ENCODE results near the gene KRT2. TPM values are rescaled to one million over a fixed set of nuclear protein-coding genes. Genes with fewer than 3 reads are reported as not detected.

Gene KRT2
- total and polyA plus RNA-seq, 9 of the 15 experiments (the other 6 are each of a cell fraction or from before 2014, with no cell fraction given): 0.03 to 0.69 (median 0.07) TPM; not detected in 2

DNA sequence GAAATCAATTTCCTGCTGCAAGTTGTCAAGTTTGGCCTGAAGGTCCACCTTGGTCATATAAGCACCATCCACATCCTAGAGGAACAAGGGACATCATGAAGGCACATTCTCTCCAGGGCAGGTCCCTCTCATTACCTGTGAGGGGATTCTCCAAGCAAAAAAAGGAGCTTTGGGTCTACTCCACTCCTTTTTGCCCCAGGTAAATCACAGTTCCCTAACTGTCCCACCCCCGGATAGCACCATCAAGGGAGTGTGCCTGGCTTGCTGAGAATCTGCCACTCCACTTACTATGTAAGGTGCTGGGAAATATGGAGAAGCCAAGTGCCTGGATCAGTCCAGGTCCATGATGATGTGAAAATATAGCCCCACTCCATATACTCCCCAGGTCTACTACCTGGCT, 25.7 kb upstream of the KRT2 start:
- 0% methylated on average over 1 of the region's 1 CpG for WGBS (ENCODE audit: insufficient coverage, low coverage, missing lambda C conversion rate)
- no TSS peak for BruUV-seq (replicated peaks)
- Histone ChIP-seq H3K9me3 (replicated peaks; ENCODE audit: control insufficient read depth, insufficient read depth, low read depth, low read length) (no peaks in the 10 kb centered on the region), H3K9ac (ENCODE audit: insufficient read depth in 1 of 2, low read depth in 2 of 2, low read length in 2 of 2) (no peak overlapping the region), H4K20me1 (replicated peaks; ENCODE audit: control insufficient read depth, insufficient read depth, low read length) (no peaks in the 10 kb centered on the region), H3K79me2 (ENCODE audit: control insufficient read depth, insufficient read depth, low read length) (no peaks in the 10 kb centered on the region), H3K4me3 (no peak overlapping the region), H3K27ac (ENCODE audit: extremely low read depth, low read depth, low read length) (no peak overlapping the region), H3K4me1 (replicated peaks in 1 of 2; ENCODE audit: control insufficient read depth in 2 of 2, insufficient read depth in 2 of 2, low read length in 2 of 2) (peaks cover 0 to 6% of the 10 kb centered on the region in 2 experiments; a peak in 1 of 5 replicates), H3K9me1 (ENCODE audit: control insufficient read depth, insufficient read depth, low read length) (no peaks in the 10 kb centered on the region), H3K27me3 (ENCODE audit: control insufficient read depth in 2 of 2, insufficient read depth in 2 of 2, low read length in 2 of 2) (peaks cover 17 to 35% of the 10 kb centered on the region in 2 experiments), H3K4me2 (ENCODE audit: insufficient read depth, low read length) (no peak overlapping the region), H2AFZ (ENCODE audit: low read depth, low read length) (no peak overlapping the region), H3K36me3 (ENCODE audit: control insufficient read depth, insufficient read depth, low read length) (no peaks in the 10 kb centered on the region)
- ATAC-seq: no peak
- ChIA-PET POLR2A (interaction anchor here (1.3 kb wide), 1 partner anchor 111 kb away, joined by 4 read pairs; no protein-coding TSS in a partner anchor), CTCF (ENCODE audit: low intra/inter-chr PET ratio) (no interaction called here)
- FAIRE-seq: no peak
- in situ Hi-C loops (cut with MboI): no loop called here
- no peak for DNase-seq (ENCODE audit: extremely low read depth in 1 of 4, low spot score in 3 of 4)
- intact Hi-C loops (cut with micrococcal nuclease): no loop called here
- no peak for TF ChIP-seq ZNF57 (CRISPR knock-in tag; IDR thresholded peaks at IDR 0.05)
- no peak for TF ChIP-seq EGR1 (conservative IDR thresholded peaks at IDR 0.05)
- no peak for TF ChIP-seq GABPA (tag; conservative IDR thresholded peaks at IDR 0.05; ENCODE audit: low read depth)

- H3K4me2 ChIP-seq (ENCODE audit: insufficient read depth, low read length): no peak overlapping the region
- H3K4me3 ChIP-seq: no peak overlapping the region
- CTCF ChIA-PET (ENCODE audit: low intra/inter-chr PET ratio): no interaction called here
- H3K27ac ChIP-seq (ENCODE audit: extremely low read depth, low read depth, low read length): no peak overlapping the region
- peaks cover 0 to 6% of the 10 kb centered on the region in 2 experiments; a peak in 1 of 5 replicates for H3K4me1 ChIP-seq (replicated peaks in 1 of 2; ENCODE audit: control insufficient read depth in 2 of 2, insufficient read depth in 2 of 2, low read length in 2 of 2)
- no peaks in the 10 kb centered on the region for H3K79me2 ChIP-seq (ENCODE audit: control insufficient read depth, insufficient read depth, low read length)
- no peaks in the 10 kb centered on the region for H3K9me3 ChIP-seq (replicated peaks; ENCODE audit: control insufficient read depth, insufficient read depth, low read depth, low read length)
- POLR2A ChIA-PET: no interaction called here
- H3K9ac ChIP-seq (ENCODE audit: insufficient read depth in 1 of 2, low read depth in 2 of 2, low read length in 2 of 2): no peak overlapping the region
- no TSS peak for BruUV-seq (replicated peaks)
- H2AFZ ChIP-seq (ENCODE audit: low read depth, low read length): no peak overlapping the region
- no peak for FAIRE-seq
- H3K27me3 ChIP-seq (ENCODE audit: control insufficient read depth in 2 of 2, insufficient read depth in 2 of 2, low read length in 2 of 2): peaks cover 14 to 31% of the 10 kb centered on the region in 2 experiments
- in situ Hi-C loops (cut with MboI) (no loop called here), intact Hi-C loops (cut with micrococcal nuclease) (no loop called here)
- no peaks in the 10 kb centered on the region for H4K20me1 ChIP-seq (replicated peaks; ENCODE audit: control insufficient read depth, insufficient read depth, low read length)
- H3K36me3 ChIP-seq (ENCODE audit: control insufficient read depth, insufficient read depth, low read length): no peaks in the 10 kb centered on the region
- no peaks in the 10 kb centered on the region for H3K9me1 ChIP-seq (ENCODE audit: control insufficient read depth, insufficient read depth, low read length)
- 22% methylated on average over 5 of the region's 5 CpGs for WGBS (ENCODE audit: insufficient coverage, low coverage, missing lambda C conversion rate)
- no peak for ATAC-seq
- no peak for DNase-seq (ENCODE audit: extremely low read depth in 1 of 4, low spot score in 3 of 4)
- TF ChIP-seq, protein P1, sequence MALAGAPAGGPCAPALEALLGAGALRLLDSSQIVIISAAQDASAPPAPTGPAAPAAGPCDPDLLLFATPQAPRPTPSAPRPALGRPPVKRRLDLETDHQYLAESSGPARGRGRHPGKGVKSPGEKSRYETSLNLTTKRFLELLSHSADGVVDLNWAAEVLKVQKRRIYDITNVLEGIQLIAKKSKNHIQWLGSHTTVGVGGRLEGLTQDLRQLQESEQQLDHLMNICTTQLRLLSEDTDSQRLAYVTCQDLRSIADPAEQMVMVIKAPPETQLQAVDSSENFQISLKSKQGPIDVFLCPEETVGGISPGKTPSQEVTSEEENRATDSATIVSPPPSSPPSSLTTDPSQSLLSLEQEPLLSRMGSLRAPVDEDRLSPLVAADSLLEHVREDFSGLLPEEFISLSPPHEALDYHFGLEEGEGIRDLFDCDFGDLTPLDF (CRISPR knock-in tag; IDR thresholded peaks at IDR 0.05): no peak
- TF ChIP-seq SNRNP70 (optimal IDR thresholded peaks at IDR 0.05; ENCODE audit: low read depth, low read length) (no peak), NFYB (IDR thresholded peaks at IDR 0.05; ENCODE audit: extremely low read depth, insufficient read length) (no peak), CSDE1 (IDR thresholded peaks at IDR 0.05) (no peak), ZNF165 (CRISPR knock-in tag; IDR thresholded peaks at IDR 0.05; ENCODE audit: borderline replicate concordance) (no peak), TAF15 (IDR thresholded peaks at IDR 0.05; ENCODE audit: low read depth, low read length) (no peak), ZC3H11A (IDR thresholded peaks at IDR 0.05; ENCODE audit: low read depth, low read length) (no peak), POU5F1 (IDR thresholded peaks at IDR 0.05; ENCODE audit: borderline replicate concordance, low read depth, low read length, partially characterized antibody) (no peak), FOXJ3 (CRISPR knock-in tag; IDR thresholded peaks at IDR 0.05) (no peak), EWSR1 (IDR thresholded peaks at IDR 0.05; ENCODE audit: borderline replicate concordance, low read depth, partially characterized antibody) (no peak), HDAC8 (tag; IDR thresholded peaks at IDR 0.05) (no peak), NR1H2 (CRISPR knock-in tag; IDR thresholded peaks at IDR 0.05) (no peak), ZC3H4 (CRISPR knock-in tag; IDR thresholded peaks at IDR 0.05; ENCODE audit: borderline replicate concordance) (no peak), NCOA6 (IDR thresholded peaks at IDR 0.05) (no peak), ZFP36 (IDR thresholded peaks at IDR 0.05; ENCODE audit: low read depth, low read length, partially characterized antibody) (no peak)
These were observed 25.1 kb upstream of the KRT2 start for GRCh38 chr12:52677126-52677525.

Measured in K562 (cell line).